WTC11 (cell line): ENCODE data around the gene ANO1.

Source experiments
- ATF1 ChIP-seq: sonication (generic); formaldehyde crosslinking; IDR thresholded peaks from 2 replicates; pipeline ENCODE4 v1.8.1; 2023; ENCODE audit warnings: mild to moderate bottlenecking, moderate library complexity, missing genetic modification reagents
- ESRRA ChIP-seq: sonication (generic); formaldehyde crosslinking; IDR thresholded peaks from 2 replicates; pipeline ENCODE4 v1.8.1; 2022; ENCODE audit warnings: mild to moderate bottlenecking, missing genetic modification reagents, borderline replicate concordance
- NFYB ChIP-seq: sonication (generic); formaldehyde crosslinking; conservative IDR thresholded peaks from 2 replicates; pipeline ENCODE4 v1.8.0; 2022; ENCODE audit warnings: low read depth, missing genetic modification reagents
- NR2C2 ChIP-seq: sonication (generic); formaldehyde crosslinking; IDR thresholded peaks from 2 replicates; pipeline ENCODE4 v1.8.0; 2022; ENCODE audit warnings: mild to moderate bottlenecking, missing genetic modification reagents
- NR3C1 ChIP-seq: sonication (generic); formaldehyde crosslinking; conservative IDR thresholded peaks from 2 replicates; pipeline ENCODE4 v1.8.1; 2023; ENCODE audit warnings: low read depth, mild to moderate bottlenecking, missing genetic modification reagents
- TEAD4 ChIP-seq: sonication (generic); formaldehyde crosslinking; IDR thresholded peaks from 2 replicates; pipeline ENCODE4 v1.8.0; 2022; ENCODE audit warnings: mild to moderate bottlenecking, missing genetic modification reagents
- TP53 ChIP-seq: sonication (generic); formaldehyde crosslinking; IDR thresholded peaks from 2 replicates; pipeline ENCODE4 v1.8.1; 2023; ENCODE audit warnings: mild to moderate bottlenecking, missing genetic modification reagents
- ZNF121 ChIP-seq: sonication (generic); formaldehyde crosslinking; IDR thresholded peaks from 2 replicates; pipeline ENCODE4 v1.8.0; 2023; ENCODE audit warnings: missing genetic modification reagents
- ZNF671 ChIP-seq: fragments of 250-450 bp; sonication (Bioruptor Pico); IDR thresholded peaks from 2 replicates; pipeline ENCODE4 v1.8.0; 2021; ENCODE audit warnings: mild to moderate bottlenecking
- TF ChIP-seq, protein P1 (sequence below): fragments of 200-600 bp; IDR thresholded peaks from 2 replicates; pipeline ENCODE4 v1.8.0; 2022; ENCODE audit warnings: antibody characterized with exemption
- TF ChIP-seq, protein P2 (sequence below): sonication (generic); formaldehyde crosslinking; IDR thresholded peaks from 2 replicates; pipeline ENCODE4 v1.8.1; 2023; ENCODE audit warnings: mild to moderate bottlenecking, moderate library complexity, missing genetic modification reagents
- TF ChIP-seq, protein P3 (sequence below): sonication (generic); formaldehyde crosslinking; IDR thresholded peaks from 2 replicates; pipeline ENCODE4 v1.8.0; 2022; ENCODE audit warnings: mild to moderate bottlenecking, missing genetic modification reagents
- TF ChIP-seq, protein P4 (sequence below): sonication (generic); formaldehyde crosslinking; IDR thresholded peaks from 2 replicates; pipeline ENCODE4 v1.8.1; 2022; ENCODE audit warnings: missing genetic modification reagents, borderline replicate concordance

DNA sequence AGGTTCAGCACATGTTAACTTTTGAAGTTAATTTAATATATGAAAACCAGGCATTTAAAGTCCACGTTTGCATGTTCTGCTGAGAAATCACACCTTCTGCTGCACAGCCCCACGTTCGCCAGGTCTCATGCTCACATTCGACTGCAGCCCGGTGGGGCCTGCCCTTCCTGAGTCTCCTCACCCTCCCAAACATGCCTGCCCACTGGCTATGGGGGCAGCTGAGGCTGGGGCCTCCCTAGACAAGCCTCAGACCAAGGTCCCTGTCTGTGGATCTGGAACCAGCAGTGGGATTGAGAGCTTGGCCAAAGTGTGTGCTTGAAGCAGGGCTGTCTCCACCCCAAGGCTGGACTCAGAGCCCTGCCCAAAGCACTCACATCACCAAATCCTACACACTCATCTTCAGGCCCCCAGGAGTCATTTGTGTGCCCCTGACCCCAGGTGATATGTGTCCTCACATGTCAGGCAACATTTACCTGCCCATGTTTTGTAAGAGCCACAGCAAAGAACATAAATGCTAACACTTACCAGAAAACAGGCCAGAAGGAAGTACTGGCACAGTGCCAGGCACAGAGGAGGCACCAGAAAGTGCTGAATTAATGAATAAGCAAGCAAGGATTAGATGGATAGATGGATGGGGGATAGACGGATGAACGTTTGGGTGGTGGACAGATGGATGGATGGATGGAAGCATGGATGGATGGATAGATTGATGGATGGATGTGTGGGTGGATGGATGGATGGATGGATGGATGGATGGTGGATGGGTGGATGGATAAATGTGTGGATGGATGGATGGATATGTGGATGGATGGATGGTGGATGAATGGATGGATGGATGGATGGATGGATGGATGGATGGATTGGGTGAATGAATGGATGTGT is 115.5 kb downstream of the ANO1 start:
- TF ChIP-seq ZNF121 (CRISPR knock-in tag) (no peak), TEAD4 (CRISPR knock-in tag) (no peak), ZNF671 (CRISPR knock-in tag) (no peak), NR2C2 (CRISPR knock-in tag) (no peak), NFYB (CRISPR knock-in tag) (no peak), ESRRA (CRISPR knock-in tag) (no peak), ATF1 (CRISPR knock-in tag) (no peak), TP53 (CRISPR knock-in tag) (no peak), NR3C1 (no peak)
- TF ChIP-seq, protein P1, sequence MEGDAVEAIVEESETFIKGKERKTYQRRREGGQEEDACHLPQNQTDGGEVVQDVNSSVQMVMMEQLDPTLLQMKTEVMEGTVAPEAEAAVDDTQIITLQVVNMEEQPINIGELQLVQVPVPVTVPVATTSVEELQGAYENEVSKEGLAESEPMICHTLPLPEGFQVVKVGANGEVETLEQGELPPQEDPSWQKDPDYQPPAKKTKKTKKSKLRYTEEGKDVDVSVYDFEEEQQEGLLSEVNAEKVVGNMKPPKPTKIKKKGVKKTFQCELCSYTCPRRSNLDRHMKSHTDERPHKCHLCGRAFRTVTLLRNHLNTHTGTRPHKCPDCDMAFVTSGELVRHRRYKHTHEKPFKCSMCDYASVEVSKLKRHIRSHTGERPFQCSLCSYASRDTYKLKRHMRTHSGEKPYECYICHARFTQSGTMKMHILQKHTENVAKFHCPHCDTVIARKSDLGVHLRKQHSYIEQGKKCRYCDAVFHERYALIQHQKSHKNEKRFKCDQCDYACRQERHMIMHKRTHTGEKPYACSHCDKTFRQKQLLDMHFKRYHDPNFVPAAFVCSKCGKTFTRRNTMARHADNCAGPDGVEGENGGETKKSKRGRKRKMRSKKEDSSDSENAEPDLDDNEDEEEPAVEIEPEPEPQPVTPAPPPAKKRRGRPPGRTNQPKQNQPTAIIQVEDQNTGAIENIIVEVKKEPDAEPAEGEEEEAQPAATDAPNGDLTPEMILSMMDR: no peak
- TF ChIP-seq, protein P2, sequence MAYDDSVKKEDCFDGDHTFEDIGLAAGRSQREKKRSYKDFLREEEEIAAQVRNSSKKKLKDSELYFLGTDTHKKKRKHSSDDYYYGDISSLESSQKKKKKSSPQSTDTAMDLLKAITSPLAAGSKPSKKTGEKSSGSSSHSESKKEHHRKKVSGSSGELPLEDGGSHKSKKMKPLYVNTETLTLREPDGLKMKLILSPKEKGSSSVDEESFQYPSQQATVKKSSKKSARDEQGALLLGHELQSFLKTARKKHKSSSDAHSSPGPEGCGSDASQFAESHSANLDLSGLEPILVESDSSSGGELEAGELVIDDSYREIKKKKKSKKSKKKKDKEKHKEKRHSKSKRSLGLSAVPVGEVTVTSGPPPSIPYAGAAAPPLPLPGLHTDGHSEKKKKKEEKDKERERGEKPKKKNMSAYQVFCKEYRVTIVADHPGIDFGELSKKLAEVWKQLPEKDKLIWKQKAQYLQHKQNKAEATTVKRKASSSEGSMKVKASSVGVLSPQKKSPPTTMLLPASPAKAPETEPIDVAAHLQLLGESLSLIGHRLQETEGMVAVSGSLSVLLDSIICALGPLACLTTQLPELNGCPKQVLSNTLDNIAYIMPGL (CRISPR knock-in tag): no peak
- TF ChIP-seq, protein P3, sequence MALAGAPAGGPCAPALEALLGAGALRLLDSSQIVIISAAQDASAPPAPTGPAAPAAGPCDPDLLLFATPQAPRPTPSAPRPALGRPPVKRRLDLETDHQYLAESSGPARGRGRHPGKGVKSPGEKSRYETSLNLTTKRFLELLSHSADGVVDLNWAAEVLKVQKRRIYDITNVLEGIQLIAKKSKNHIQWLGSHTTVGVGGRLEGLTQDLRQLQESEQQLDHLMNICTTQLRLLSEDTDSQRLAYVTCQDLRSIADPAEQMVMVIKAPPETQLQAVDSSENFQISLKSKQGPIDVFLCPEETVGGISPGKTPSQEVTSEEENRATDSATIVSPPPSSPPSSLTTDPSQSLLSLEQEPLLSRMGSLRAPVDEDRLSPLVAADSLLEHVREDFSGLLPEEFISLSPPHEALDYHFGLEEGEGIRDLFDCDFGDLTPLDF (CRISPR knock-in tag): no peak
- TF ChIP-seq, protein P4, sequence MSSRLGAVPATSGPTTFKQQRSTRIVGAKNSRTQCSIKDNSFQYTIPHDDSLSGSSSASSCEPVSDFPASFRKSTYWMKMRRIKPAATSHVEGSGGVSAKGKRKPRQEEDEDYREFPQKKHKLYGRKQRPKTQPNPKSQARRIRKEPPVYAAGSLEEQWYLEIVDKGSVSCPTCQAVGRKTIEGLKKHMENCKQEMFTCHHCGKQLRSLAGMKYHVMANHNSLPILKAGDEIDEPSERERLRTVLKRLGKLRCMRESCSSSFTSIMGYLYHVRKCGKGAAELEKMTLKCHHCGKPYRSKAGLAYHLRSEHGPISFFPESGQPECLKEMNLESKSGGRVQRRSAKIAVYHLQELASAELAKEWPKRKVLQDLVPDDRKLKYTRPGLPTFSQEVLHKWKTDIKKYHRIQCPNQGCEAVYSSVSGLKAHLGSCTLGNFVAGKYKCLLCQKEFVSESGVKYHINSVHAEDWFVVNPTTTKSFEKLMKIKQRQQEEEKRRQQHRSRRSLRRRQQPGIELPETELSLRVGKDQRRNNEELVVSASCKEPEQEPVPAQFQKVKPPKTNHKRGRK (CRISPR knock-in tag): no peak
